Stimulated activated CD8-positive, alpha-beta memory T cell treated with anti-CD3 and anti-CD28 coated beads, Interleukin-12 subunit alpha, Interleukin-12 subunit beta, amount 100 ng/mL, for 4 hours (primary cell): ENCODE measurements around the gene ATP6V0C.
A peak's percentile ranks its signal among the peaks of the same experiment; 100 is the strongest.

Experiments used
- DNase-seq: peaks from one replicate; pipeline ENCODE4 v3.0.0-alpha.2; 2020; ENCODE audit warnings: low read depth

Gene ATP6V0C

DNA sequence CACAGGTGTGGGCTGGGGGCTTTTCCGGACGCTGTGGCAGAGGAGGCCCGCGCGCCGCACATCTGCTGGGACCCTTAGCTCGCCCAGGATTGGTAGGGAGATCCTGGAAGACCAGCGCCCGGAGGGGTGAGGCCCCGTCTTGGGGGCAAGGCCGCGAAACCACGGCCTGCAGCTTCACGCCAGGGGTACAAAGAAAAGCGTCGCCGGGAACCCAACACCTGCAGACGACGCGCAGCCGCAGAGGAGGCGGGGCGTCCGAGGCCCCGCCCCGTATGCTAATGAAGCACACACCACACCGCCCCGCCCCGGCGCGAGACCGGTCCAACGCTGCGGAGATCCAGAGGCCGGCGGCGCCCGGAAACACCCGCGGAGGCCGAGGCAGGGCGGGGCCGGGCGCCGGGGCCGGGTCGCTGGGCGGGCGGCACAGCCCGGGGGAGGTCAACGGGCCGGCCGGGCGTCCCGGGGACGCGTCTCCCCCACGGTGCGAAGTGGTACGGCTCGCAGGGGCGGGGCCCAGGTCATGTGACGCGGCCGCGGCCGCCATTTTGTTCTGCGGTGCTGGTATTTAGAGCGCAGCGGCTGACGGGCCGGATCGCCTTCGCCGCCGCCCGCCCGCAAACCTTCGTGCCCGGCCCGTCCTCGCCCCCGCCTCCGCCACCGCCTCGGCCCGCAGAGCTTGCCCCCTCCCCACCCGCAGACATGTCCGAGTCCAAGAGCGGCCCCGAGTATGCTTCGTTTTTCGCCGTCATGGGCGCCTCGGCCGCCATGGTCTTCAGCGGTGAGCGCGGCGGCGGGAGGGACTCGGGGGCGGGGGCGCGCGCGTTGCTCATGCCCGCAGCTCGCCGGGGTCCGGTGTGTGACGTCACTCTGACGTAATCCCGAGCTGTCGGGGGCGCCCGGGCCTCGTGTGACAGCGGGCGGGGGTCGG is at the start of gene ATP6V0C:
ATP6V0C (plus strand) TSS at position 548 of the 928 bp plus-strand sequence; CDS start at position 700, 152 bp downstream.
- DNase-seq = peak; percentile 85

DNA sequence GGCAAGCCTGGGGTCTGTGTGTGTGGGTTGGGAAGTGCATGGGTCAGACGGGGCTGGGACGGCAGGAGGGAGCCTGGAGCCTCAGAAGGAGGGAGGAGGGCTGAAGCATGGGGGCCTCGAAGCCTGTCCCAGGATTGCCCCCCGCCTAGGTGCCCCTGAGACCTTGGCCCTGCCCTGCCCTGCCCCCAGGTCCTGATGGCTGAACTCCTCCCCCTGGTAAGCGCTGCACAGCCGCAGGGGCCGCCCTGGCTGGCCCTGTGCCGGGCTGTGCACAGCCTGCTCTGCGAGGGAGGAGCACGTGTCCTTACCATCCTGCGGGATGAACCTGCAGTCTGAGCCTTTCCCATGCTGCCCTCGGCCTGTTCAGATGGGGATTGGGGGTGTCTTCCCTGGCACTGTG is 49.4 kb upstream of the ATP6V0C start:
- no peak for DNase-seq

DNA sequence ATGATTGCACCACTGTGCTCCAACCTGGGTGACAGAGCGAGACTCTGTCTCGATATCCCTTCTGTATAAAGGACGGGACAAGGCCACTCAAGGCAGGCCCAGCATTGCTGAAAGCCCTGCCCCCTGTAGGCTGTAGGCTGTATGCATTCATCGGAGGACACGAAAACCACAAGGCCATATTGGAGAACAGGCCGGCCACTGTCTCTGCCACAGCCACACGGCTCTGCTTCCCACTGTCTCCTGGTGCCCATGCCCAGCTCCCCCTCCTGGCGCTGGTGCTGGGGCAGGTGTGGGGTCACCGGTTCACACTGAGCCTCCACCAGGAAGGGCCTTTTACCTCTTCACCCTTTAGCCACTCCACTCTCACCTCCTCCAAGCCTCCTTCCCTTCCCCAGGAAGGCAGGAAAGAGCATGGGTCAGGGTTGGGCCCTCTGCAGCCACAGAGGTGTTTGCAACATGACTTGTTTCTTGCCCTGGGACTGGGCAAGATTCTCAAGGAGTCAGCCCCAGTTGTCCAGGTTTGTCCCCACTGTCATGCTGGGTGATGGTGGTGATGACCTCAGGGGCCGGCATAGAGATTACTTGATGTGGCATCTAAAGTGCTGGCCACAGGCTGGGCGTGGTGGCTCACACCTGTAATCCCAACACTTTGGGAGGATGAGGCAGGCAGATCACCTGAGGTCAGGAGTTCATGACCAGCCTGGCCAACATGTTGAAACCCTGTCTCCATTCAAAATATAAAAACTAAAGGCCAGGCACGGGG is 47.9 kb upstream of the ATP6V0C start:
- DNase-seq = no peak

DNA sequence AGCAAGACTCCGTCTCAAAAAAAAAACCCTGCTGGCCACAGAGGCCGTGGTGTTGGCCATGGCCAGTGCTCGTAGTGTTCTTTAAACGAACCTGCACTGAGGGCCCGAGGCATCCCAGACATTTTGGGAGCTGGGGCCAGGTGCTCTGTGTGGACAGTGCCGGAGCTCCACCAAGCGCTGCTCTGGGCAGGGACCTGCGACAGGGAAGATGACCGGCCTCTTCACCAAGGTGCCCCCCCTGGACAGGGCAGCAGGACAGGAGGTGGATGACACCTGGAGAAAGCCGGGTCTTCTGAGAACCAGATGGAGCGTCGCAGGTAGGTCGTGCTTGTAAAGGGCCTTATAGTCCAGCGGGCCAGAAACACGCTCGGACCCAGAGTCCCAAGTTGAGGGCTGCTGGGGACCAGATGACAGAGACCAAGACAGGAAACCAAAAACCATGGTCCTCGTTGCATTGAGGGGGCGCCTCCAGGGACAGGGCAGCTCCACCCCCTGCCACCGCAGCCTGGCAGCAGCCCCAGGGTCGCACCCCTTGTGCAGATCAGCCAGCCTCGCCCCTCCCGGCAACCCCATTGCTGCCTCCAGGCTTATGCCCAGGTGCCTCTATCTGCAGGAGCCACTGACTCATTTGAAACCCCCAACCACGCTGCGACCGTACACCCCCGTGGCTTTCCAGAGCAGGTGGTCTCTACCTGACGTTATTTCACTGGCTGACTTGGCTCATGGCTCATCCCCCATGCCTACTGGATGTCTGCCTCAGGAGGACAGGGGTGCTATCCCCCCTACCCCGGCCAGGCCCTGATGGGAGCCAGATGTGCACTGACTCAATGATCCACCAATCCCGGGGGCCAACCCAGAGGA is 46.9 kb upstream of the ATP6V0C start:
- no peak for DNase-seq

DNA sequence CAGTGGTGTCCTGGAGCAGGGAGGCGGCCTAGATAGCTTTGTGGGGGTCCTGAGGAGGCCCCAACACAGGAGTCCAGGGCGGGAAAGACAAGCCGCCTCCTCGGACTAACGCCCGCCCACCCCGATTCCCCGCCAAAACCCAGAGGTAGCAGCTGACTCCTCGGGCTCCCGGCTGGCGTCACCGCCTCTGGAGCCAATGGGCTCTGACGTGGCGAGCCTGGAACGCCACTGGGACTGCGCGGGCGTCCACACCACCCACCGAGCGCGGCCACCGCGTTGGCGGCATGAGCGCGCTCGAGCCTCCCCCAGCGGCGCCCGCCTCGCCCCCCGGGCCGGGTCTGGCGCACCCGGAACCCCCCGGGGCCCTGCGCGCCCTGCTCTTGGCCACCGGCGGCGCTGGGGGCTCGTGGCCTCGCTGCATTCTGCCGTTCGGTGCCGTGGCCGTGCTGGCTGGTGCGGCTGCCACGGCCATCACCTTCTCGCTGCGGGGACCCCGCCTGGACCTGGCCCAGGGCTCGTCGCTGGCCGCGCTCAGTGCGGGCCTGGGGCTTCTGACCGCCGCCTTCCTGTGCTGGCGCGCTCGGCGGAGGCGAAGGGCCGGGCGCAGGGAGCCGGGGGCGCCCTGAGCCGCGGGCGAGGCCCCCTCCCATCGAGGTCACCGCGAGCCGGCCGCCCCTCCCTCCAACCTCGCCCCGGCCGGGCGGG is 46.1 kb upstream of the ATP6V0C start:
- DNase-seq = no peak

DNA sequence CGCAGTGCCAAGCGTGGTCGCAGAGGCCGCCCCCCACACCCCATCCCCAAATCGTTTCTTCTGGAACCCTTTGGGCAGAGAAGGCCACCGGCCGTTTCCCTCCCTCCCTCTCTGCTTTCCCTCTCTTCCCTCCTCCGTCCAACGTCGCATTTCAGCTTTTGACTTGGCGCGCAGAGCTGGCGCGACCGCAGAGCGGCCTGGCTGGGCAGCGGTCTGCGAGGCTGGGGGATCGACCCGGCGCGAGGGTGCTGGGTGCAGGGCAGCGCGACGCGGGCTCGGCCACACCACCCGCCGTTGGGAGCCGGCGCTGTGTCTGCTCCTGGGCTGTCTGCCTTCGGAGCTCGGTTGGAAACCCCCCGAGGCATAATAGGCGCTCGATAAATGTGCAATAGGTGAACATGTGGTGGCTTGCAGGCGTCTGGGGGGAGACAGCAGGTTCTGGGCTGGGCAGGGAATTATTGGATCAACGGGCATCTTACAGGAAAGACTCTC is 45.5 kb upstream of the ATP6V0C start:
- DNase-seq = no peak

DNA sequence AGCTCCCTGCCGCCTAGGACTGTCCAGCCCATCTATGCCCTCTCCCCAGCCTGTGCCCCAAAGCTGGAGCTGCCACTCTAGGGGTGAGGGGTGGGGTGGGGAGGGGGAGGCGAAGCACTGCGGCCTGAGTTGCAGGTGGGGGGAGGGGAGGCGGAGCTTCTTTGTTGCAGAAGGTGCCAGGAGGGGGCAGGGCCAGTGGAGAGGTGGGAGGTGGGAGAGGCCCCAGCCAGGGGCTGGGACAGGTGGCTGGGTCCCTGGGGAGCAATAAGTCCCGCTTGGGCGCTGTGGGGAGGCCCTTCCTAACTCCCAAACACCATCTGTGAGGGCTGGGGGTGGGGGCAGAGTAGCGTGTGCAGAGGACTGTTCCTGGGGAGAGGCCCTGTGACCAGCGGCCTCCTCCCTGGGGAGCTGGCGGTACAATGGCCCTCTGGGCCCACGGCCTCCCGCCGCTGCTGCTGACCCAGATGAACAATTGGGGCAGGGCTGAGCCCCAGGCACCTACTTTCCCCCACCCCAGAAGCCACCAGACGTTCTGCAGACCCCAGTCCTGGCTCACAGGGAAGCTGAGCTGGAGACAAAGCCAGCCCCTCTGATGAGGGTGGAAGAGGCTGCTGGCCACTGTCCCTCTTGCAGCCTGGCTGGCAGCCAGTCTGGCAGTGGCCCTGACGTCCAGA is 44.9 kb upstream of the ATP6V0C start:
- DNase-seq = no peak

DNA sequence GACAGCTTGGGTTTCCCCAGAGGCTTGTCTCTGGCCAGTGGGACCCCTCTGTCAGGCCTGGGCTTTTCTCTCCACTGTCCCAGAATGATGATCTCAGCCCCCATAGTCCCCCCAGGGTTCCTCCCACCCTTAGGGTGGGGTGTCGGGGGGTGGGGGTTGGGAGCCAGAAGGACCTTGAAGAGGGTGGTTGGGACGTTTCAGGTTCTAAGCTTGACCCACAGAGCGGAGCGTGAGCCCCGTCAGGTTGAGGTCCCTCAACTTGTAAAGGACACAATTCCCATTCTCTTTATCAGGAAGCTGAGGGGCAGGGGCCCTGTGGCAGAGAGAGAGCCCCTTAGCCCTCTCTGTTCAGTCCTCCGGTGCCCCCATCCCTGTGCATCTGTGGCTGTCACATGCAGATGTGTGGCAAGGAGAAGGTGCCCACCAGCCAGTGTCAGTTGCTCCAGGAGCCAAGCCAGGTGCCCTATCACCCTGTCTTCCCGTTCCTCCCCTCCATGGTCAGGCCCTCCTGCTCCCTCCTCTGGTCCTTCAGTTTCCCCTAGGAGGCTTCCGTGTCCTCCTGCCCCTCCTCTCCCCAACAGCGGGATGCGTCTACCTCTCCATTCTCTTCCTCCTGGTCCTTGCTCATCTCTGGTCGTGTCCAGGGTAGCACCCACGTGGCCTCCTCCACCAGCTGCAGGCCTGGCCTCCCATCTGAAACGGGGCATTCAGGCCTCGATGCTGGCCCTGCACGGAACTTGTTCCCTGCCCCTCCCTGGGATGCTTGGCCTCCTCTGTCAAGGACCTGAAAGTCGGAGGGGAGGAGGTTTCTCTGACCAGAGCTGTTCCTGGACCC is 44.1 kb upstream of the ATP6V0C start:
- no peak for DNase-seq

DNA sequence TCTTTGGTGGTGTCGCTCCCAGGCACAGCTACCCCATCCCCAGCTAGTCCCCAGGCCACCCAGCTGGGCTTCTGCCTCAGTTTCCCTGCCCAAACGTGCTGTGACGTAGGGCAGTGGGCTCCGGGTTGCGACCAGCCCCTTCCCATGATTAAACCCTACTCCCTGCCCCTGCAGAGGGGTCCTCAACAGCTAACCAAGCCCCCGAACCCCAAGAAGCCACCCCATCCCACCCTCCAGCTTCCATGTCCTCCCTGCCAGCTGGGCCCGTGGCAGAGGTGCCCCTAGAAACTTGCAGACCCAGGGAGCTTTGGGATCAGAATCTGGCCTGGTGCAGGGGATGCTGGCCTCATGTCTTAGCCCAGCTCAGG is 43.5 kb upstream of the ATP6V0C start:
- no peak for DNase-seq

DNA sequence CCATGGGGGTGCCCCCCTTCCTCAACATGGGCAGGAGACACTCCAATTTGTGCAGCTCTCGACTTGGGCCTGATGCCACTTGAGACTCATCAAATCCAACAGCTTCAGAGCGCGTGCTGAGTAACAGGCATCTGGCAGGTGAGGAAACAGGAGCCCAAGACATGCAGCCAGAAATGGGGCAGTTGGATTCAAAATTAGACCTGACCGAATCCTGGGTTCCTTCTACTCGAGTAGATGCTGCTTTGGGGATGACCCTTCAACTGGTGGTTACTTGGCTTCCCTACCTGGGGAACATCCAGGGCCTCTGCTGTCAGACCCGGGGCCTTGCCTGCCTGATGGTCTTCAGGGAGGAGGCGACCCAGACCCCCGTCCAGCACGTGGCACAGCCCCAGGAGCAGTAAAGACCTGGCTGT is 43.1 kb upstream of the ATP6V0C start:
- no peak for DNase-seq

DNA sequence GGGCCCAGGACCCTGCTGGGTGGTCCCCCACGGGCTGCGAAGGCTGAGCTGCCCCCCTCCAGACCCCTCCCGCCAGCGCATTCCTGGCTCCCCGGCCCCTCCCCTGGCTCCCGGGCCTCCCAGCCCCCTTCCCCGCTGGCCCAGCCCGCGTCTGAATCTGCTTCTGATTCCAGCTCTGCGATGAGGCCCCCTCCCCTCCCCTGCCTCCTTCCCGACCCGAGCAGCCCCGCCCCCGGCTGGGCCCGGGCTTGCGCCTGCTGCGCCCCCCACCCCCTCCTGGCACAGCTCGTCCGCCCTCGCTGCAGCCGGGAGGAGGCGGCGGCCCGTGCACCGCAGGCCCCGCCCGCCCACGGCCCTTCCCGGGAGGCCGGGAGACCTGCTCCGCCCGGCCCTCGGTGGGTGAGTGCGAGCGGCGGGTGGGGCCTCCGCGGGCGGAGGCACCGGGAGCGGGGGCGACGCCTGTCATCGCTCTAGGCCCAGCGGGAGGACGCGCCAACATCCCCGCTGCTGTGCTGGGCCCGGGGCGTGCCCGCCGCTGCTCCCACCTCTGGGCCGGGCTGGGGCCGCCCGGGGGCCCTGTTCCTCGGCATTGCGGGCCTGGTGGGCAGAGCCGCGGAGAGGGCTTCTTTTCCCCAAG is 42.6 kb upstream of the ATP6V0C start, which contains the start of gene NTN3:
NTN3 (plus strand) TSS at position 282 of the 637 bp plus-strand sequence. CDS start 405 bp downstream, outside the sequence.
- DNase-seq = no peak

DNA sequence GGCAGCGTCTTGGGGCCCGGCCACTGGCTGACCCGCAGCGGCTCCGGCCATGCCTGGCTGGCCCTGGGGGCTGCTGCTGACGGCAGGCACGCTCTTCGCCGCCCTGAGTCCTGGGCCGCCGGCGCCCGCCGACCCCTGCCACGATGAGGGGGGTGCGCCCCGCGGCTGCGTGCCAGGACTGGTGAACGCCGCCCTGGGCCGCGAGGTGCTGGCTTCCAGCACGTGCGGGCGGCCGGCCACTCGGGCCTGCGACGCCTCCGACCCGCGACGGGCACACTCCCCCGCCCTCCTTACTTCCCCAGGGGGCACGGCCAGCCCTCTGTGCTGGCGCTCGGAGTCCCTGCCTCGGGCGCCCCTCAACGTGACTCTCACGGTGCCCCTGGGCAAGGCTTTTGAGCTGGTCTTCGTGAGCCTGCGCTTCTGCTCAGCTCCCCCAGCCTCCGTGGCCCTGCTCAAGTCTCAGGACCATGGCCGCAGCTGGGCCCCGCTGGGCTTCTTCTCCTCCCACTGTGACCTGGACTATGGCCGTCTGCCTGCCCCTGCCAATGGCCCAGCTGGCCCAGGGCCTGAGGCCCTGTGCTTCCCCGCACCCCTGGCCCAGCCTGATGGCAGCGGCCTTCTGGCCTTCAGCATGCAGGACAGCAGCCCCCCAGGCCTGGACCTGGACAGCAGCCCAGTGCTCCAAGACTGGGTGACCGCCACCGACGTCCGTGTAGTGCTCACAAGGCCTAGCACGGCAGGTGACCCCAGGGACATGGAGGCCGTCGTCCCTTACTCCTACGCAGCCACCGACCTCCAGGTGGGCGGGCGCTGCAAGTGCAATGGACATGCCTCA is 41.9 kb upstream of the ATP6V0C start:
- DNase-seq = no peak

DNA sequence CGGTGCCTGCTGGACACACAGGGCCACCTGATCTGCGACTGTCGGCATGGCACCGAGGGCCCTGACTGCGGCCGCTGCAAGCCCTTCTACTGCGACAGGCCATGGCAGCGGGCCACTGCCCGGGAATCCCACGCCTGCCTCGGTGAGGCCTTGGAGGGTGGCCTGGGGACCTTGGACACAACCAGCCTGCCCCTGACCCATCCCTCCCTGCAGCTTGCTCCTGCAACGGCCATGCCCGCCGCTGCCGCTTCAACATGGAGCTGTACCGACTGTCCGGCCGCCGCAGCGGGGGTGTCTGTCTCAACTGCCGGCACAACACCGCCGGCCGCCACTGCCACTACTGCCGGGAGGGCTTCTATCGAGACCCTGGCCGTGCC is 41.3 kb upstream of the ATP6V0C start:
- DNase-seq = no peak

DNA sequence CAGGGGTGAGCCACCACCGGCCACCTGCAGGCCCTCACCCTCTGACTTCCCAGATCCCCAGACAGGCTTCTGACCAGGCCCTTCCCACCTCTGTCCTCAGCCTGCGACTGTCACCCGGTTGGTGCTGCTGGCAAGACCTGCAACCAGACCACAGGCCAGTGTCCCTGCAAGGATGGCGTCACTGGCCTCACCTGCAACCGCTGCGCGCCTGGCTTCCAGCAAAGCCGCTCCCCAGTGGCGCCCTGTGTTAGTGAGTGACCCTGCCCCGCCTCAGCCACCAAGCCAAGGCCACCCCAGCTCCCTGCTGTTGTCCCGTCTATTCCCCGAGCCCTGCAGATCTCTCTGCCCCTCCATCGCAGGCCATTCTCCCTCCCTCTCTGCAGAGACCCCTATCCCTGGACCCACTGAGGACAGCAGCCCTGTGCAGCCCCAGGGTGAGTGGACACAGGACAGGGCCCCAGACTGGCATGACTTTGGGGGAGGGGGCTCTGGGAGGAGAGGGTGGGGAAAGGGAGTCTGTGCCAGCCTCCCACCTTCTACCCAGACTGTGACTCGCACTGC is 40.8 kb upstream of the ATP6V0C start:
- no peak for DNase-seq

DNA sequence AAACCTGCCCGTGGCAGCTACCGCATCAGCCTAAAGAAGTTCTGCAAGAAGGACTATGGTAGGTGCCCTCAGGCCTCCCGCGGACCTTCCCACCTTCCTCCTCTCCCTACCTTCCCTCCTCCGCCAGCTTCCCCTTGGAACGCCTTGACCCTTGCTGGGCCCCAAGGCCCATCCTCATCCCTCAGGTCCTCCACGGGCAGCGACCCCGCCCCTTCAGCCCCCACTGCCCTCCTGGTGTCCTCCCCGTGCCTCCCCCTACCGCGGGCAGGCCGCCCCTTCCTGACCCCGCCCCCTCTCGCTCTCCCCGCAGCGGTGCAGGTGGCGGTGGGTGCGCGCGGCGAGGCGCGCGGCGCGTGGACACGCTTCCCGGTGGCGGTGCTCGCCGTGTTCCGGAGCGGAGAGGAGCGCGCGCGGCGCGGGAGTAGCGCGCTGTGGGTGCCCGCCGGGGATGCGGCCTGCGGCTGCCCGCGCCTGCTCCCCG is 40.3 kb upstream of the ATP6V0C start:
- DNase-seq = no peak

DNA sequence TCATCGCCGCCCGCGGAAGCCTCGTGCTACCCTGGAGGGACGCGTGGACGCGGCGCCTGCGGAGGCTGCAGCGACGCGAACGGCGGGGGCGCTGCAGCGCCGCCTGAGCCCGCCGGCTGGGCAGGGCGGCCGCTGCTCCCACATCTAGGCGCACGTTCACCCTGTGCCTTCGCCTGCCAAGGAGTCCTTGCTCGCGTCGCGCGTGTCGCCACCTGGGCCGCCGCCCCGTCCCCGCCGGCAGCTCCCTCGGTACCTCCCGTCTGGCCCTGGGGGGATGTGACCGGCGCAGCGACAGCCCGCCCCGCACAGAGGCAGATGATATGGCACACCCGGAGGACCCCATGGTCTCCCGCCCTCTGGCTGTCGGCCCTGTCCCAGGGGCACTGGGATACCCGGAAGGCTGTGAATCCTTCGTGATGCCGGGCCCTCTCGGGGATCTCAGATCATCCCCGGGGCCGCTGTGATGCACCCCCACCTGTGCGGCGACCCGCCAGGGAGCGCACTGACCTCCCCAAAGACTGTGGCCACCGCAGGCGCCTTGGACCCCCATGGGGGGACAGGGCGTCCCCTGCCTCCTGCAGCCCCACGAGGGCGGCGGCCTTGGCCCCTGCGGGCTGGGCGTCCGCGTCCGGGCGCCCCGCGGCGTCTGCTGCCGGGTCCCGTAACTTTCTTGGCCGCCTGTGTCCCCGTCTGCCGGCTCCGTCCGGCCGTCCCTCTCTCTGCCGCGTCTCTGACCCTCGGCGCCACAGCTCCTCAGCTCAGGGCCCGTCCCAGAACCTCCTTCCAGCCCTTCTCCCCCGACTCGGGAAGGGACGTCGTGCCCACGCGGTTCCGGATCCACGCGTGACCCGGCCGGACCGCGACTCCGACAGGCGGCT is 39.5 kb upstream of the ATP6V0C start:
- peak; percentile 60 for DNase-seq

DNA sequence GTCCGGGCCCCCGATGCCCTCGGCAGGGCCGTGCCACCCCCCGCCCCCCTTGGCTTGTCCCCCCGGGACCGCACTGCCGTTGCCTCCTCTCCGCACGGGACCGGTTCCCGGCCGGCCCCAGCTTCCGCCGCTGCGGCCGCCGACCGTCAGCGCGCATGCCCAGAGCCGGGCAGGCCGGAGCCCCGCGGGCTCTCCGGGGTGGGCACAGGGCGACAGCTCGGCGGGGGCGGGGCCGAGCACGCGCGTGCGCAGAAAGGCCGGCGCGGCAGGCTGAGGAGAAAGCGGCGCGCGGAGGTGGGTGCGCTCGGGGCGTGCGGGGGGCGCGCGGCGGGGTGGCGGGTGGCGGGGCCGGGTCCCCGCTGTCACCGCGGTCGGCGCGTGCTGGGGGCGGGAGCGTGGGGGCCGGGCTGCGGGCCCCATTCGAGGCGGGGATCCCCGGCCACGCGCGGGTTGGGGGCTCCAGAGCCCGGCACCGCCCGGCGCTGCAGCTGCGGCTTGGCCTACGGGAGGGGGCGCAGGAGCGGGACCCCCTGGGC is 38.8 kb upstream of the ATP6V0C start, which contains the start of gene TBC1D24:
TBC1D24 (plus strand) TSS at position 251 of the 536 bp plus-strand sequence. CDS start 21,022 bp downstream, outside the sequence.
- peak; percentile 81 for DNase-seq
